GM18526 (cell line): ENCODE measurements around the gene COPB2.

Experiments
- POLR2A ChIP-seq: IDR thresholded peaks from 3 replicates; pipeline ENCODE4 v1.6.1; 2011; ENCODE audit not compliant: insufficient read length; ENCODE audit errors: extremely low read depth

Gene COPB2

GRCh38 chr3:139388821-139389551 is 461 bp downstream of the COPB2 start:
- no peak for TF ChIP-seq POLR2A

- TF ChIP-seq POLR2A = no peak
Observed at GRCh38 chr3:139388077-139388476, 1.4 kb downstream of the COPB2 start.

- no peak for TF ChIP-seq POLR2A
Observed at GRCh38 chr3:139380575-139380974, 8.9 kb downstream of the COPB2 start.

GRCh38 chr3:139378587-139379241 is 10.7 kb downstream of the COPB2 start:
- no peak for TF ChIP-seq POLR2A

DNA sequence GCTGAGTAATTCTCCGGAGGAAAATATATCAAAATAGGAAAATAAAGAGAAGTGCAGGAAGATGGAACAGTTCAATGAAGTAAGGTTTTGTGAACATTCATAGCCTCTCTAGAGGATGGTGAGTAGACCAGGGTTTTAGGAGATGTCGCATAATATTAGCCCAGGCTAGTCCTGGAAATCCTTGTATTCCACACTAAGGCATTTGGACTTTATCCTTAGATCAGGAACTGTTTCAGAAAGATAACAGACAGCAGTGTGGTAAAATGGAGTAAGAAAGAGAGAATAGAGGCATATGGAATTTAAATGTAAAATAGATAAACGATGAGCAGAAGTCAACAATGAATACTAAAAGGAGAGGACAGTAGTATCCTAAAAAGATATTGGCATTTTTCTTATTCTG is 12.1 kb downstream of the COPB2 start:
- no peak for TF ChIP-seq POLR2A

- no peak for TF ChIP-seq POLR2A
Observed at GRCh38 chr3:139374099-139374498, 15.3 kb downstream of the COPB2 start.

- TF ChIP-seq POLR2A = no peak
Observed at GRCh38 chr3:139364549-139364948, 24.9 kb downstream of the COPB2 start.

DNA sequence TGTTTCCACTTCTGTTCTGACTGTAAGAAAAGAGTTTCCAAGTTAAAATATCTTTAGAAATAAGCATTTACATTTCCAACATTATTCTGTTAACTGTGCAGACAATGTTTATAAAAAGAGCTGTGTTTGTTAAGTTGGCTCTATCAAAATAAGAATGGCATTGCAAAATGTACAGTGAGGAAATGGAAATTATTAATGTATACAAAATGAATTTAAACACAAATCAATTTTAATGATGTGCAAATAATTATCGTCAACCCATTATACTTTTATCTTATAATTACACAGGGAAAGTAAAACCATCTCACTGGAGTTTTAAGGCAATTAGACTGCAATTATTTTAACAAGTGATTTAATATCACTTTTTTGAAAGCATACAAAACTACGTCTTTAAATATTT is 28.2 kb downstream of the COPB2 start:
- TF ChIP-seq POLR2A = no peak

- no peak for TF ChIP-seq POLR2A
Observed at GRCh38 chr3:139358841-139359562, 30.4 kb downstream of the COPB2 start.

DNA sequence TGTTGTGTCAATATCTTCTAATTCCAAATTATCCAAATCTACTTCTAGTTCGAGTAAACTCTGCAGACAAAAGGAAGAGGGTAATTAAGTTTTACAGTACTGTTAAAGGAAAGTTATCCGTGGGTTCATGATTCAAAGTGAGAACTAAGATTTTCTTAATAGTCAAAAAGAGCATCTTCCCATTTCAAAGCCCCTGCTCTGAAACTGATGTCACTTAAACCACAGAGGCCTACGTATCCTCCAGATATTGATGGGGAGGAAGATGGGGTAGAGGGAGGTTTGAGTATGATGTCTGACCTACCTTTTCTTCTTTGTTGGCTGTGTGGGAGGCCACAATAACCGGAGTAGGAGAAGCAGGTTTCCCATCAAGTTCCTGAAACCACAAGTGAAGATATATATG is 31.5 kb downstream of the COPB2 start:
- no peak for TF ChIP-seq POLR2A

GRCh38 chr3:139355891-139356290 is 33.6 kb downstream of the COPB2 start:
- TF ChIP-seq POLR2A = no peak

DNA sequence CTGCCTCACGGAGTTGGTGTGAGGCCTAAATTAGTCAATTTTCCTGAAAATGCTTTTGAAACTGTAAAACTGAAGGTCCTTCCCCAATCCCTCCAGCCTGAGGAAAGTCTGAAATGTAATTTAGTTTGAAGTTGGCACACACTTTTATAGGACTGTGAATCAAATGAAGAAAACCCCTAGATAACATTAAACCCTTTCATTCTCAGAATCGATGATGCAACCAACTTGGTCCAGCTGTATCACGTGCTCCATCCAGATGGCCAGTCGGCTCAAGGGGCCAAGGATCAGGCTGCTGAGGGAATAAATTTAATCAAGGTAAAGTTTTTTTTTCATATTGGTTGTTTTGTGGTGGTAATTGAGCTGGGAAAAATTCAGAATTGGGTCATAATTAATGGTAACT is 34.0 kb downstream of the COPB2 start:
- TF ChIP-seq POLR2A = no peak

DNA sequence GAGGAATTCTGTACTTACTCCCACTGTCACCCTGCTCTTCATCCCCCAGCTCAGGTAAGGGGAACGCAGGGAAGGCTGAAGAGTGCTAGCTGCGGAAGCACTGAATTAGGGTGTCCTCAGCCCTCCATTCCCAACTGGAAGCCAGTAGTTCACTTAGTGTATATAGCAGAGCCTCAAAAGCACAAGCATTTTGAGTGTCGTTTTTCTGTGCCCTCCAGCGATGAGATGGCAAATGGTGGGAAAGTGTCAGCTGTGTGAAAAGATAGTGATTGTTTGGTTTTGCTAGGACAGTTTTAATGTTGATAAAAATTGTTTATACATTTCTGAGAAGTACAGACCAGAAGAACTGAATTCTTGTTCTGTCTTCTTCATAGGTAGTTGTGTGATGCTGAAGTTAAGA is 34.8 kb downstream of the COPB2 start:
- no peak for TF ChIP-seq POLR2A

DNA sequence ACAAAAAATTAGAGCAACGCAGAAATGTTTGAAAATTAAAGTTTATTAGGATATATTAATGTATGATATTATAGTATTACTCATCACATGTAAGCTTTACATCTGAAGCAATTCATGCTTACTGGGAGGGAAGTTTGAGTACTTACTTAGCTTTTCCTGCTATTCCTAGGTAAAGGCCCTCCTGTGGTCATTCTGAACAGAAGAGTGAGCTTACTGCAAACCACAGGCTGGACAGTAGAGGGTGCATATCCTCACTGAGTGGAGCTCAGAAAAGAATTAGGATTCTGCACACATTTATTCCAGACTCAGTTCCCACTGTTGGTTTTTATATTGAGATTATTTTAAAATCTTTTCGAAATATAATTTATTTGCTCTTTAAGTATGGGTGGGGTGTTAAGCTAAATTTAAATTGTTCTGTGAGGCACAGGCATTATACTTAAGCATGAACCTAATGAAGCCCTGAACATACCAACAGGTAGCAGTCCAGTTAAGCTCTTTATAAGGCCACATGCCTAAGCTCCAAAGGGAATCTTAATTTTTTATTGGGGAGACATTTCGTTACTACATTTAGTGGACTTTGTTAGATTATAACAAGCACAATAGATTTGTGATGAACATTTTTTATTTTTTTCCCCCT is 35.4 kb downstream of the COPB2 start:
- TF ChIP-seq POLR2A = no peak

- no peak for TF ChIP-seq POLR2A
Observed at GRCh38 chr3:139346771-139347170, 42.7 kb downstream of the COPB2 start.
